Measurements from ENCODE around the gene FAM219A.
"Not testable (repeated sequence)": the region's sequence is repeated elsewhere in the genome, so short reads cannot be mapped to it uniquely, and the experiment has no call there.

Gene FAM219A

DNA sequence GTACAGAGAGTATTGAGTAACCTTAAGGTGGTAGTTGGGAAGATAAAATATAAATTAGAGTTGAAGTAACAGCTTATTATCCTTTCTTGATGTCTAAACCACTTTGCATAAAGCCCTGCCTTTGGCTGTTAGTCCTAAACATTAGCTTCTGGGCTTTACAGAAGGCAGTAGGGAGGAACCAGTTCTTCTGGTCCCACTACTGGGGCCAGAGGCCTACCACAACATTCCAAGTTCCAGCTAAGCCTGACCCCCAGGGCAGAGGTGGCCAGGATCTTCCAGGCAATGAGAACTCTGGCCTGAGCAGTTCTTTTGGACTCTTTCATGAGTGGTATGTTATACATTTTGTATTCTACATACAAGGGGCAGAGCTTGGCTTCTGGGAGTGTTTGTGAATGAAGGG is 26.3 kb upstream of the FAM219A start:
- DNase-seq (ENCODE audit: low read depth, low spot score): no peak

DNA sequence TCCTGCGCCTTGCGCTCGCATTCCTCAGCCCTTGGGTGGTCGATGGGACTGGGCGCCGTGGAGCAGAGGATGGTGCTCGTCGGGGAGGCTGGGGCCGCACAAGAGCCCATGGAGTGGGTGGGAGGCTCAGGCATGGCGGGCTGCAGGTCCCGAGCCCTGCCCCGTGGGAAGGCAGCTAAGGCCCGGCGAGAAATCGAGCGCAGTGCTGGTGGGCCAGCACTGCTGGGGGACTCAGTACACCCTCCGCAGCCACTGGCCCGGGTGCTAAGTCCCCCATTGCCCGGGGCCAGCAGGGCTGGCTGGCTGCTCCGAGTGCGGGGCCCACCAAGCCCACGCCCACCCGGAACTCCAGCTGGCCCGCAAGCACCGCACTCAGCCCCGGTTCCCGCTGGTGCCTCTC is 24.4 kb upstream of the FAM219A start:
- not testable (repeated sequence) for DNase-seq (ENCODE audit: low read depth, low spot score)

DNA sequence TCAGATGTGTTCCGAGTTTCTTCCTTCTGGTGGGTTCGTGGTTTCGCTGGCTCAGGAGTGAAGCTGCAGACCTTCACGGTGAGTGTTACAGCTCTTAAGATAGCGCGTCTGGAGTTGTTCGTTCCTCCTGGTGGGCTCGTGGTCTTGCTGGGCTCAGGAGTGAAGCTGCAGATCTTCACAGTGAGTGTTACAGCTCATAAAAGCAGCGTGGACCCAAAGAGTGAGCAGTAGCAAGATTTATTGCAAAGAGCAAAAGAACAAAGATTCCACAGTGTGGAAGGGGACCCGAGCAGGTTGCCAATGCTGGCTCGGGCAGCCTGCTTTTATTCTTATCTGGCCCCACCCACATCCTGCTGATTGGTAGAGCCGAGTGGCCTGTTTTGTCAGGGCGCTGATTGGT is 23.2 kb upstream of the FAM219A start:
- not testable (repeated sequence) for DNase-seq (ENCODE audit: low read depth, low spot score)

DNA sequence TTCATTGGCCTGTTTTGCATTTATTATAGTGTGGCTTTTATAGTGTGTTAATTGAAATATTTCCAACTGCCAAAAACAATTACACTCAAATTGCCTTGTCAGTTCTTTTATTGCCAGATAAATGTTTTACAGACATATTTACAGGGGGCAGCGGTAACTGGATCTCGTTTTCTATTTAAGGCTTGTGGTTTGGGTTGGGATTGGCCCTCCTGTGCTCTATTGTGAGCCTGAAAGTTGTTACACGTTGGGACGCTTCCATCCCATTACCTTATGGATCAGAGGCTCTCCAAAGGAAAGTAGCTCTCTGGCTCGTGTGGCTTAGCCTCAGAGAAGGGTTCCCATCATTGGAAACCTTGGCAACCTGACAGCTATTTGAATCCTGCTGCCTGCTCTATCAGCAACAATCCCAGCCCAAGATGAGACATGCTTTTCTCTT is 21.1 kb upstream of the FAM219A start:
- DNase-seq (ENCODE audit: low read depth, low spot score): no peak

DNA sequence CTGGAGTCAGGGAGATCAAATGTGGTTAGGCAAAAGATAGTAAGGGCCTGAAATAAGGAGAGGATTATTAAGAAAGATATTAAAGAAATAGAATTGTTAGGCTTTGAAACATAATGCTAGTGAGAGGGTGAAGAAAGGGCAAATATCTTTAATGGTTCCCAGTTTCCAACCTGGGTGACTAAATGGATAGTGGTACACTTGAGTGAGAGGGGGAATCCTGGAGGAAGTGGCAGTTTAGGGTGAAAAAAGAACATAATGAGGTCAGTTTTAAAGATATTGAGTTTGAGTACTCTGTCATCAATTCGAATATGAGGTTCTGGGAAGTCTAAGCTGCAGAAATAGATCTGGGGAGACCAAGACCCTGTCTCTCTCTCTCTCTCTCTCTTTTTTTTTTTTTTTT is 19.2 kb upstream of the FAM219A start:
- DNase-seq (ENCODE audit: low read depth, low spot score): no peak

DNA sequence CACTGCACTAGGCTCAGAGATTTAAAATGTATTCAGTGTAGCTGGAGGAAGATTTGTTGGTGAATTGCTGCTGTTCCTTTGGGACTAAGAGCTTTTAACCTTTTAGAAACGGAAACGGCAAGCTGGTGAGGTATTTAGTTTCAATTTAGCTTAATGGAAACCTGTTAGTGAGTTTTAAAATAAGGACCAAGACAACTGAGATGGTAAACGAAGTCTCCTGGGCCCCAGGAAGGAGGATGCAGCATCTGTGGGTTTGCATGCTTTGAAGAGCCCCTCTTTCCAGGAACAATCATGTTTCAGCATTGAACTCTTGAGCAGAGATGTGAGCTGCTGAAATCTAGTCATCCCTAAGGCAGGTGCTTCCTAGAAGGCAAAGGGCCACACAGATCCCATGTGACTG is 16.7 kb upstream of the FAM219A start:
- DNase-seq (ENCODE audit: low read depth, low spot score): no peak

DNA sequence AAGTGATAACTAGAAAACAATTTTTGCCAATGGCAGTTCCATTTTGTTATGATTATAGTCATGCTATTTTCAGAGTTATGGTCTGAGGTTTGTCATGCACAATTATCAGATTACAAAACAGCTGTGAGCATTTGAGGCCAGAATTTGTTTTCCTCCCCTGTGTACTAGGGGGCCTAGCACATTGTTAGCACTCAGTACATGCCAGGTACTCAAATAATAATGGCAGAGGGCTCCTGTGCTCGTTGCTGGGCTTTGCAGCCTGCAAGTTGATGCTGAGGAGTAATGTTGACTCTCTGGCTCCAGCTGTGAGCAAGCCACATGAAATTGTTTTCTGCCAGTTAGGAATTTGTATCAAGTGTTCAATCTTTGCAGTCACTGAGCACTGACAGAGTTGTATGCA is 7.1 kb upstream of the FAM219A start:
- DNase-seq (ENCODE audit: low read depth, low spot score): no peak

DNA sequence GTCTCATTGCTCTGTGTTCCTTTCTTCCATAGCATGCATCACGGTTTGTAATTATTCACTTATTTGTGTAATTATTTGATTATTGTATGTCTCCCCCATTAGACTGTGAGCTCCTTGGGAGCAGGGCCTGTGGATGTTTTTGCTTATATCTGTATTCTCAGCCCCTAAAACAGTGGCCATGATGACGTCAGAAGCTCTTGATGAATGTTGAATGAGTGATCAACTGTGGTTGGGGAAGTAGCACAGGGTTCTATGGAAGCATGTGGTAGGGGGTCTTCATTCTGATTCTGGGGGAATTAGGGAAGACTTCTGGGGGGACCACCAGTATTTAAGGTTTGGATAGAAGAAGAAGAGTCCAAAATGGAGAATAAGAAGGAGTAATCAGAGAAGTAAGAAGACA is 6.2 kb upstream of the FAM219A start:
- no peak for DNase-seq (ENCODE audit: low read depth, low spot score)

DNA sequence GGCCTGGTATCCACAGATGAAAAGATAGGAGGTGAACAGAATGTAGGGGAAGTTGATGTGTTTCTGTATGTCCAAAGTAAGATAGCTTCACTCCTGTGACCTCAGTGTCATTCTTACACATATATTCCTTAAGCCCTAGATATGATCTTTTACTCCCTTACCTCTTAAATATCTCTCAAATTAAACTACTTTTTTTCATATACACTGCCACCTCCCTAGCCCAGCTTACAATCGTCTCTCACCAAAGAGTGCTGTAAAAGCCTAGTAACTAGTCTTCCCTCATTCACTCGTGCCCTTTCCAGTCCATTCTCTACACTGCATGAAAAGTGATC is 5.5 kb upstream of the FAM219A start:
- DNase-seq (ENCODE audit: low read depth, low spot score): no peak

DNA sequence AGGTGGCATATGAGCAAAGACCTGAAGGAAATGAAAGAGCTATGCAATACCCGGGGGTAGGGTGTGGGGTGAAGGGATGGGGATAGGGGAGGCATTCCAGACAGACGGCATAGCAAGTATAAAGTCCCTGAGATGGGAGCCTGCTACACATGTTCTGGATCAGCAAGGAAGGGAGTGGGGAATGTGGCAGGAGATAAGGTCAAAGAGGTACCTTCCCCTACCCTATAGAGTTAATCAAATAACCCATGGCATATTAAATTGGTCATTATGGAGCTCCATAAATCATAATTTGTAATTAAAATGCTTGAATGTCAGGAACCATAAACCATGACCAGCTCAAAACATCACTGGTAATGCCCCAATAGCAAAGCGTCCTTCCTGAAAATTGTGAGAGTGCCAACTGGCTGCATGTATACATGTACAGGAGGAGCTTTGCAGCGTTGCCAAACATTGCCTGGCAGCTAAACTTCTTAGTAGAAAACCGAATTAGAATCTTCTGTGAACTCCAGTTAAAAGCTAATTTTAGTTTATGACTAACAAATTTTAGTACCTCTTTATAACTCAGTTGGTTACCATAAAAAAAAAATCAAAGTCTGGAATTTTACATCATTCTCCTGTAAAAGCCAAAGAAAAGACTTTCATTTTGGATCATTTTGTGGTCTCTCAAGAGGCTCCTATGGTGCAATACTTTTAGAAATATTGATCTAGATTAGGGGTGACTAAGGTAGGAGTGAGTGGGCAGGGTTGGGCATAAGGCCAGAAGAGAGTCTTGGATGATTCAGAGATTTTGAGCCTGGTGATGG is 4.9 kb upstream of the FAM219A start:
- no peak for DNase-seq (ENCODE audit: low read depth, low spot score)

DNA sequence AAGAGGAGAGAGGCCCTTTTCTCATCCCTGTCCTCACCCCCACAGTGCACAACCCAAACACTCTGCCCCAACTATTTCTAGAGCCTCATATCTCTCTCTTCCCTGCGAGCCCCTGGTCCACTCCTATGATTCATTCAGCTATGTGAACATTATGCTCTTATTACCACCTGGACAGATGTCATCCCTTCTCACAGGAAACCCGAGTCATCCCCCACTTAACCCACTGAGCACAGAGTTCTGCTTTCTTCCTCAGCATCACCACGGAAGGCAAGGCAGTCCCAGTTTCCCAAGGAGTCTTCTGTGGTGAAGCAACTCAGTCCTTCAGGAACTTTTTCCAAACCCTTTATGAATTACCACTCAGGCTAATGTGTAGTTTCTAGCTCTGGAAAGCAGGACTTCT is 1.6 kb upstream of the FAM219A start:
- no peak for DNase-seq (ENCODE audit: low read depth, low spot score)

DNA sequence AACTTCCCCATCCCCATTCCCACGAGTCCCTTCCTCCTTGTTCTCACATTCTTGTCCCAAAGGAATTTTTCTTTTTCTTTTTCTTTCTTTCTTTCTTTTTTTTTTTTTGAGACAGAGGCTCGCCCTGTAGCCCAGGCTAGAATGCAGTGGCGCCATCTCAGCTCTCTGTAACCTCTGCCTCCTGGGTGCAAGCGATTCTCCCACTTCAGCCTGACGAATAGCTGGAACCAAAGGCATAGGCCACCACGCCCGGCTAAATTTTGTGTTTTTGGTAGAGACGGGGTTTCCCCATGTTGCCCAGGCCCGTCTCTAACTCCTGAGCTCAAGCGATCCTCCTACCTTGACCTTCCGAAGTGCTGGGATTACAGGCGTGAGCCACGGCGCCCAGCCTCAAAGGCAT is 986 bp upstream of the FAM219A start:
- DNase-seq (ENCODE audit: low read depth, low spot score): no peak

DNA sequence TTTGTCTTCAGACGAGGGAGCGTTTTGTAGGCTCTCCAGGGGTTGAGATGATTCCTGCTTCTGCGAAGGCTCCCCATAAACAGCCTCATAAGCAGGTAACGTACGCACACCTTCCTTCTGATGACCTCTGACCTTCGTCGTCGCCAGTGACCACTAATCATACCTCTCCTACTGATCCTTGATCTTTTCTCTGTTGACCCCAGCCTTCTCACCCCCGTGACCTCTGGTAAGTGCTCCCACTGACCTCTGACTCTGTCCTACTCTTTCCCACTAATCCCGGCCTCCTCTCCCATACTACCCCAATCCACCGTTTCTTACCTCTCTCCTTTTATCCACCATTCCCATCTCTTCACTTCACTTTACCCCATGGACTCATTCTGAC is 580 bp upstream of the FAM219A start:
- no peak for DNase-seq (ENCODE audit: low read depth, low spot score)

DNA sequence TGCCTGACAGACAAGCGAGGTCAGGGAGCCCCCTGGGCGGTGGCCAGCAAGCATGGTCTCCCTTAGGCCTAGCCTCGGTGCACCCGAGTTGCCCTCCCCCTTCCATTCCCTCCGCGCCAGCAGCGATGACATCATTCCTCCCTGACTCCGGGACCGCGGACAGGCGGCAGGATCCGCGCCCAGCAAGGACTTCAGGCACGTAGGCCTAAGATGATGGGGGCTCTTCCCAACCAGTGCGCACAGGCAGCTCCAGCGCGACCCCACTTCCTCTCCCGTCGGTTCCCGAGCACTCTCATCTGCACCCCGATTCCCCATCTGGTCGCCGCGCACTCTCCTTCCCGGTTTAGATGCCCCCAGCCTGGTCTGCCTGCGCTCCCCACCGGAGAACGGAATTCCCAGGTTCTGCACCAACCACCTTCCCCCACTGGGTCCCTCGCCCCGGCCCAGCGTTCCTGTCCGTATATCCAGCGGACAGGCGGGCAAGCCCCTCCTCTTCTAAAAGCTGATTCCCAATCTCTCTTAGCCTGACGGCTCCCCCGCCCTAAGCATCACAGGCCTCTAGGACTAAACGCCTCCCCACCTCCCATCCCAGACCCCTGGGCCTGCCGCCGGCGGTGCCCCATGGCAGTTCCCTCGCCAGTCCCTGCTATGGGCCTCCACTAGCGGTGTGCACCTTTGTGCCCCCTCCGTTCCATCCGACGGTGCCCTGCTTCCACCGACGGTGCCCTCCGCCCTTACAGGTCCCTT is 931 bp downstream of the FAM219A start:
- no peak for DNase-seq (ENCODE audit: low read depth, low spot score)

DNA sequence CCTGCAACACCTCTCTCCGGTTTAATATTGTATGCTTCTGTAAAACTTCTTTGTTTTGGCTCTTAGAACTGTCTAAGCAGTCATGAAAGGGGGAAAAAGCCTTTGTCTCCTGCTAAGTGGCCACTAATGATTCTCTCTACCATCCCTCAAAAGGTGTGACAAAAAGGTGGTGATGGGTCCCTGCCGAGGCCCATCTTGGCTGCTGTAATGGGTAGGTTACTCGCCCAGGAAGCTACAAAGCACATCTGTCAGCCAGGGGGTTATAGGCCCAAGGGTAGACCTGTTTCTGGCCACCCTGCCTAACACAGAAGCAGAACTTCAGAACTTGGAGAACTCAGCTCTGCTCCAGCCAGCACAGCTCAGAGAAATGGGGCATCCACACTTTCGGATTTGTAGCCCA is 1.6 kb downstream of the FAM219A start:
- DNase-seq (ENCODE audit: low read depth, low spot score): no peak

DNA sequence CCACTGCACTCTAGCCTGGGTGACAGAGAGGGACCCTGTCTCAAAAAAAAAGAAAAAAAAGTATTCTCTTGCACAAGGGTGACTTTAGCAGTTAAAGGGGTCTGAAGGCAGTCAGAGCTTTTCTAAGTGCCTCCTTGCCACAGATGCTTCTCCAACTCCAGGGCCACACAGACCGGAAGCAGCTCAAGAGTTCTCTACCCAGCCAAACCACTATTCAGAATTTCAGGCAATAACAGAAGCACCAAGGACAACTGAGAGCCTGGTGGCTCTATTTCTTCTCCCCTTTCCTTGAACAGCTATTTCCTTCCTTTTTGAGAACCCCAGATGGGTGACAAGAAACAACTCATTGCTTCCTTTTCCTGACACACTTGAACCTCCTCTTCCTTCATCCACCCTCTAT is 2.2 kb downstream of the FAM219A start:
- DNase-seq (ENCODE audit: low read depth, low spot score): no peak

DNA sequence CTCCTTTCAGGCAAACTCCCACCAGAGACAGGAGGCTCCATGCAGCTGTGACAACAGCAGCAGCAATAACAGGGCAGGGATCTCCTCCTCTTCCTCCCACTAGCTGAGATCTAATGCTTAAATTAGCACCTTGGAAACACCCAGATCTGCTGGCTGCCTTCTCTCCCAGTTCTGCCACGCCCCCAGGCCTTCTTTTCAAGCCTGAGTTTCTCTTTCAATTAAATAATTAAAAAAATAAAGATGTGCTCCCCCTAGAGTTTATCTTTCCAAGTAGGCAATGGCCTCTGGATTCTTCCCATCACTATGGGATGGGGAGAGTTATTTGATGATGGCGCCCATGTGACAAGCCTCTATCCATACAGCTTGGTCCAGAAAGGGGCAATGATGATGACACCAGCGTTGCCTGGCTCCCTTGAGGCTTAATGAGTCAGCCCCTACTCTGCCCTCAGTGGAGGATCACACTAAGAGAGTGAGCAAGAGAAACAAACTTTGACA is 3.8 kb downstream of the FAM219A start:
- no peak for DNase-seq (ENCODE audit: low read depth, low spot score)

DNA sequence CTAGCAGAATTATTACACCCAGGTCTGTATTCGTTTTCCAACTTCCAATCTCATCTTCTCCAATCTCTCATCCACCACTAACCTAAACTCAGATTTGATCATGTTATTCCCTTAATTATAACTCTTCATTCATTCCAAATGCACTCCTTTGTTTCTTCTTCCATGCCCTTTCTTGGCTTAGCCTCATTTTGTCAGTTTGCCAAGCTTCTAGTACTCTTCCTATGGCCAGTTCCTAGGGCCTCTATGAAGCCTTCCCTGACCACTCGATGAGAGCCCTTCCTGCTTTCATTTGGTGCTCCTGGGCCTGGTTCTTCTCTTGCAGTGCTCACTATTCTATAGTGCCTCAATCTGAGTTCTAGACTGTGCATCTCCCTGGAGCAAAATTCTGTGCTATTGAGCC is 5.8 kb downstream of the FAM219A start:
- DNase-seq (ENCODE audit: low read depth, low spot score): no peak

DNA sequence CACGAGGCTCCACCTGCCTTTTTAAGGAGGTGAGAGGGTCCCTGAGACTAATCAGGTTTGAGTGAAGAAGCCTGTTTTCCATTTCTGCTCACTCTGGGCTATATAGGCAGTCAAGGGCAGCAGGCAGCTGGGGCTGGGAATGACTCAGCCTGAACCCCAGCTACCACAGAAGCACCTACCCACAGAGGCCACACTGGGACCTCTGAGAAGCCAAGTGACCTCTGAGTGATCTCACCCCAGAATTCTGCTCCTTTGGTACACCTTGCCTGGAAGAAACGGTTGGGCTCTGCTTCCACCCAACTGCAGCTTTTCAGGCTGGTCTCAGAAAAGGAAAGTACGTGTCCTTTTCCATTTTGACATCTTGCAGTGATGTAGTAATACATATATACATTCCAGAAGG is 6.8 kb downstream of the FAM219A start:
- no peak for DNase-seq (ENCODE audit: low read depth, low spot score)

DNA sequence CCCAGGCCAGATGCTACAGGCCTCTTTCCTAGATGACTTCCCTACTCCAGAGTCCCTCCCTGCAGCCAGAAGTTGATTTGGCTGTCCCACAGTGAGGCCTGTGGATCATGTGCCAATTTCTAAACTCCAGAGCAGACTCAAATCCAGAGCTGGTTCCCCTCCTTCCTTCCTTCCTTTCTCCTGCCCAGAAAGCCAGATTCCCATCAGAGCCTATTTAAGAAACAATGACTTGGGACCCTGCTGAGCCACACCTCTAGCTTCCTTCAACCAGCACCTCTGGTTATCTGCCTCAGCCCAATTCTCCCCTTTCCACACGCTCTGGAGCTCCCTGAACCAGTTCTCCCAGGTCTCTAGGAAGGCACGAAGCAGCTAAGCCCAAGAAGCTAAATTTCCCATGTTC is 7.2 kb downstream of the FAM219A start:
- DNase-seq (ENCODE audit: low read depth, low spot score): no peak

DNA sequence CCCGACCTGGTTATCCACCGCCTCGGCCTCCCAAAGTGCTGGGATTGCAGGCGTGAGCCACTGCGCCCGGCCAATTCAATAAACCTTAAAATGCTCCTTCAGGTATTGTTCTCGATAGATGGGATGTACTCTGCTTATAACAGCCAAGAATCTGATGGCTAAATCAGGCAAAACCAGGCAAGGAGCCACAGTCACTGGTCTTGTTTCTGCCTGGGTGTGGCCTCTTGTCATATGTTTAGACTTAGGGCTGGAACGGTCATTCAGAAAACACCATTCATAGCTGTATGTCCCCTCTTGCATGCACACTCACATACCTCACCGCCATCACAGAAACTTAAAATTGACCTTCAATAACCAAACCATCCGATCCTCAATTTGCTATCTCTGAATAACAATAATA is 7.7 kb downstream of the FAM219A start:
- no peak for DNase-seq (ENCODE audit: low read depth, low spot score)

DNA sequence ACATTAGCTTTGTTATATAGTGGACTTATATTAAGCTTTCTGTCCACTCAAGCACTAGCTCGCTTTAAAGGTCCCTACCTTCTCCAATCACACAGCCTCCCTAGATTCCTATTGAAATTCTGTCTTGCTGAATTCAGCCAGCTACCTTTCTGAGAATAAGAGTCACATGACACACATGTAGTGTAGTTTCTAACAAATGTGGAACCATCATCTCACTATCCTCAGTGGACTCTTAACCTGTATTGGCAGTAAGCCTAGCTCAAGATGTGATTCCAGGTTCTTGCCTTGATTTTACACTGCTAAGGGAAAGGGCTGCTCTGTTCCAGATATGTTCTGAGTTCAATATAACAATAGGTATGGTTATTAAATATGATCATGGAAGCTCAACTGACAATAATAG is 11.4 kb downstream of the FAM219A start:
- no peak for DNase-seq (ENCODE audit: low read depth, low spot score)

DNA sequence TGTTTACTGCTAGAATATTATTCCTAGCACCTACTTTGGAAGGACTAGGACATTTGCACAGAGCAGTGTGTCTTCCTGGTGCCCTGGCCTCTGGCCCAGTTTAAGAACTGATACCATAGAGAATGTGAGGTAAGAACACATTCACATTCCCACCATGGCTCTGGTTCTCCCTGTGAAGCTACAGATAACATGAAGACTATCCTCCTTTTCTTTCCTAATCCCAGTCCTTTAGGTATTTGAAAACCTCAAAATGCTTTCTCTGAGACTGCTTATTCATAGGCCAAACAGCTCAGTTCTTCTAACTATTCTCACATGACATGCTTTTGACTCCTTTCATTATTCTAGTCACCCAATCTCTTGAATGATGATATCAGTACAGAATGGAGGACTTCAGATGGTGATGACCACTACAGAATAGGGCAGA is 11.9 kb downstream of the FAM219A start:
- DNase-seq (ENCODE audit: low read depth, low spot score): no peak

Measured in activated naive CD8-positive, alpha-beta T cell treated with anti-CD3 and anti-CD28 coated beads, Interleukin-2, amount 50 U/mL, for 16 hours (primary cell).